Activated CD4-positive, alpha-beta memory T cell treated with anti-CD3 and anti-CD28 coated beads, Interleukin-2, amount 10 ng/mL, durations not matched to agents 7 days and 5 days (primary cell): ENCODE data around the gene MYBPH. TPM values are rescaled to one million over a fixed set of nuclear protein-coding genes. Genes with fewer than 3 reads are reported as not detected.

Experiments
- CTCF ChIA-PET: fragments of 350-600 bp; sonication (Branson Sonifier 250); formaldehyde crosslinking; loops from one replicate; lab custom pipeline; 2021; ENCODE audit warnings: antibody characterized with exemption, inconsistent platforms; lab: Charles Lee
- POLR2A ChIA-PET: fragments of 350-600 bp; sonication (Branson Sonifier 250); formaldehyde crosslinking; loops from one replicate; lab custom pipeline; 2021; ENCODE audit warnings: antibody characterized with exemption; lab: Charles Lee
- DNase-seq: peaks from one replicate; pipeline ENCODE4 v3.0.0-alpha.2; 2020
- H3K27ac Mint-ChIP-seq: one replicate; pipeline ENCODE4 v1.8.0; 2021; ENCODE audit warnings: mild to moderate bottlenecking, mixed read lengths
- H3K27me3 Mint-ChIP-seq: one replicate; pipeline ENCODE4 v1.8.0; 2021; ENCODE audit warnings: mixed read lengths
- H3K36me3 Mint-ChIP-seq: one replicate; pipeline ENCODE4 v1.8.0; 2021; ENCODE audit warnings: low read depth, mixed read lengths
- H3K4me1 Mint-ChIP-seq: one replicate; pipeline ENCODE4 v1.8.0; 2021; ENCODE audit warnings: mixed read lengths
- H3K4me3 Mint-ChIP-seq: one replicate; pipeline ENCODE4 v1.8.0; 2021; ENCODE audit warnings: mild to moderate bottlenecking, mixed read lengths
- H3K9me3 Mint-ChIP-seq: one replicate; pipeline ENCODE4 v1.8.0; 2021; ENCODE audit warnings: mixed read lengths
- total RNA-seq, 2 experiments: library from RNA; stranded (reverse); gene quantifications; one replicate each; pipeline ENCODE4 v1.2.3, GENCODE V29; 2021

The MYBPH gene, protein sequence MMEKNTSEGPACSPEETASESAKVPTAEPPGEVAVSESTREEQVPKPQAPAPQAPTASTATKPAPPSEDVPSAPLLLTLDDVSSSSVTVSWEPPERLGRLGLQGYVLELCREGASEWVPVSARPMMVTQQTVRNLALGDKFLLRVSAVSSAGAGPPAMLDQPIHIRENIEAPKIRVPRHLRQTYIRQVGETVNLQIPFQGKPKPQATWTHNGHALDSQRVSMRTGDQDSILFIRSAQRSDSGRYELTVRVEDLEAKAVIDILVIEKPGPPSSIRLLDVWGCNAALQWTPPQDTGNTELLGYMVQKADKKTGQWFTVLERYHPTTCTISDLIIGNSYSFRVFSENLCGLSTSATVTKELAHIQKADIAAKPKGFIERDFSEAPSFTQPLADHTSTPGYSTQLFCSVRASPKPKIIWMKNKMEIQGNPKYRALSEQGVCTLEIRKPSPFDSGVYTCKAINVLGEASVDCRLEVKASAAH
- total RNA-seq: not detected

DNA sequence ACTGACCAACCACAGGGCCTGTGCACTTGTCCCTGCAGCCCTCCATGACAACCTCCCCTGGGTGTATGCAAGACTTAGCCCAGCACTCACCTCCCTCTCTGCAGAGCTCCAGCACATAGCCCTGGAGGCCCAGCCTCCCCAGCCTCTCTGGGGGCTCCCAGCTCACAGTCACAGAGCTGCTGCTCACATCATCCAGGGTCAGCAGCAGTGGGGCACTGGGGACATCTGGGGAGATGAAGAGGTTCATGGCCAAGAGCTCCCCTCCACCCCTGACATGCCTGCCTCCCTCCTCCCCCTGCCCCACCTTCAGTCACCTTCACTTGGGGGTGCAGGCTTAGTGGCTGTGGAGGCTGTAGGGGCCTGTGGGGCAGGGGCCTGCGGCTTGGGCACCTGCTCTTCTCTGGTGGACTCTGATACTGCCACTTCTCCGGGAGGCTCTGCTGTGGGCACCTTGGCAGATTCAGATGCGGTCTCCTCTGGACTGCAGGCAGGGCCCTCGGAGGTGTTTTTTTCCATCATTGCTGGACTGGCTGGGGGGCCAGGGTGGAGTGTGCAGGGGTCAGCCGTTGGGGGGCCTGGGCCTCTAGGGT is at the start of gene MYBPH:
MYBPH (minus strand) TSS at position 590 of the 590 bp plus-strand sequence; CDS start at position 519, 71 bp downstream.
- ChIA-PET CTCF (interaction anchor here (1.7 kb wide), 1 partner anchor 58 kb away, joined by 3 read pairs; no protein-coding TSS in a partner anchor), POLR2A (no interaction called here)
- Mint-ChIP-seq H3K9me3 (no peaks in the 10 kb centered on the region), H3K4me3 (no peak within 1 kb of the TSS), H3K36me3 (no peaks in the 10 kb centered on the region), H3K4me1 (no peaks in the 10 kb centered on the region), H3K27me3 (no peaks in the 10 kb centered on the region), H3K27ac (no peak within 1 kb of the TSS)
- DNase-seq: no peak

DNA sequence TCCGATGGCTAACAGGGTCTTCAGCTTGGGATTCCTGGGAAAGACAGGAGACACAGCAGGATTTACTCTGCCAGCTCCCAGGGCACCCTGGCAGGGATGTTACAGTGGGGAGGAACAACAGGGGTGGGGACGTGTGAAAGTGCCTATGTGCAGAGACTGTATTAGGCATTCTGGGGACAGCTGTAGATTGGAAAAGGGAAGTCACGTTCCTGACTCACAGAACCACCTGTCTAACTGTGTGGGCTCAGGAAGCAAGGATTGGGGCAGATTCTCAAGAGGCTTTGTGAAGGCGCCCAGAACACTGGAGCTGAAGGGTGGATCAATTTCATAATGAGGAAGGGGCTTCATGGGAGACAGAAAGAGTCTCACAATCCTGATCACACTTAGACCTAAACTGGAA is 49.4 kb upstream of the MYBPH start:
- ChIA-PET POLR2A (no interaction called here), CTCF (interaction anchor here (1.1 to 1.4 kb wide), 2 partner anchors 9 to 186 kb away, joined by 3 read pairs; no protein-coding TSS in a partner anchor)
- Mint-ChIP-seq H3K9me3 (no peaks in the 10 kb centered on the region), H3K4me3 (no peak overlapping the region), H3K27ac (no peak overlapping the region), H3K36me3 (no peaks in the 10 kb centered on the region), H3K27me3 (peaks cover 3% of the 10 kb centered on the region), H3K4me1 (no peaks in the 10 kb centered on the region)
- DNase-seq: no peak

DNA sequence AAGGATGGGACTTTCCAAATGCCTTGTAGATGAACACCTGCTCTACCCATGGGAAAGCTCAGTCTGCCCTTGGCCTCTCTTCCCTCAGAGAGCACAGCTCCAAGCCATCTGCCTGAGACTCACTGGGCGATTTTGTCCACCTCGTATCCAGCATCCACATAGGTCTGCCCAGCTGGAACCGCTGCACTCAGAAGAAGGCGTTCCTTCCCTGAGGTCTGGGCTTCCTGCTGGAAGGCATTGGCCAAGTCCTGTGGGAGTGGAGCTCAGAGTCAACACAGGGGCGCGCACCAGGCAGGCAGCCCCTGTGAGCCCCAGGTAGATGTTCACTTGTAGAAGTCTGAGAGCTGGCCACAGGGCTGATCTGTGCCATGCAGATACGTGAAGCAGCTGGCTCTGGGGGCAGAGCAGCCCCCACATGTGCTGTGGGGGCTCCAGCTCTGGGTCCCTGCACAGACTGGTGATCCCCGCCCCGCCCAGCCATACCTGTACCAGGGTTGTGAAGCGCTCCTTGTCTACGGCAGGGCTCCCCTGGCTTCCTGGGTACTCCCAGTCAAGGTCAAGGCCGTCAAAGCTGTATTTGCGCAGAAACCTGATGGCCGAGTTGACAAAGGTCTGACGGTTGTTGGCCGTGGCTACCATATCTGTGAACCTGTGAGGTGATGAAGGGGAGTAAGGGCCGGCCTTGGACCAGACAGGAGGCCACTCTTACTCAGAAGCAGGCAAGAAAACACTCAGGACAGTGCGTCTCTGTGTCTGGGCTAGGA is 47.6 kb upstream of the MYBPH start:
- H3K9me3 Mint-ChIP-seq: no peaks in the 10 kb centered on the region
- H3K36me3 Mint-ChIP-seq: no peaks in the 10 kb centered on the region
- ChIA-PET POLR2A (no interaction called here), CTCF (no interaction called here)
- H3K27me3 Mint-ChIP-seq: peaks cover 7% of the 10 kb centered on the region
- DNase-seq: no peak
- H3K4me1 Mint-ChIP-seq: no peaks in the 10 kb centered on the region
- no peak overlapping the region for H3K4me3 Mint-ChIP-seq
- H3K27ac Mint-ChIP-seq: no peak overlapping the region

DNA sequence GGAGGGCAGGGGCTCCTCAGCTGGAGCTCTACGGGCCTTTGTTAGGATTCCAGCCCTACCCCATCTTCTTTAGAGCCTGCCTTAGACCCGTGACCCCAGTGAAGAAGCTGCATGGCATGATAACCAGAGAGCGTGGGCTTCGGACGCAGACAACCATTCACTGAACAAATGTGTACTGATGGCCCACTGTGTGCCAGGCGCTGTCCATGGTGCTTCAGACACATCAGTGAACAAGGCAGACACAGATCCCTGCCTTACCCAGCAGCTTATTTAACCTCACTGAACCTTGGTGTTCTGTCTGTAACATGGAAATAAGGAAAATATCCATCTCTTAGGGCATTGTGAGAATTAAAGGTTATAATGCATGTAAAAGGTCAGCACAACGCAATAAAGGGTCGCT is 44.3 kb upstream of the MYBPH start:
- no peaks in the 10 kb centered on the region for H3K9me3 Mint-ChIP-seq
- no peak overlapping the region for H3K27ac Mint-ChIP-seq
- no peaks in the 10 kb centered on the region for H3K36me3 Mint-ChIP-seq
- H3K27me3 Mint-ChIP-seq: peaks cover 13% of the 10 kb centered on the region
- CTCF ChIA-PET: interaction anchor here (1.5 kb wide), 1 partner anchor 47 kb away, joined by 3 read pairs; no protein-coding TSS in a partner anchor
- H3K4me3 Mint-ChIP-seq: no peak overlapping the region
- DNase-seq: no peak
- POLR2A ChIA-PET: no interaction called here
- no peaks in the 10 kb centered on the region for H3K4me1 Mint-ChIP-seq

DNA sequence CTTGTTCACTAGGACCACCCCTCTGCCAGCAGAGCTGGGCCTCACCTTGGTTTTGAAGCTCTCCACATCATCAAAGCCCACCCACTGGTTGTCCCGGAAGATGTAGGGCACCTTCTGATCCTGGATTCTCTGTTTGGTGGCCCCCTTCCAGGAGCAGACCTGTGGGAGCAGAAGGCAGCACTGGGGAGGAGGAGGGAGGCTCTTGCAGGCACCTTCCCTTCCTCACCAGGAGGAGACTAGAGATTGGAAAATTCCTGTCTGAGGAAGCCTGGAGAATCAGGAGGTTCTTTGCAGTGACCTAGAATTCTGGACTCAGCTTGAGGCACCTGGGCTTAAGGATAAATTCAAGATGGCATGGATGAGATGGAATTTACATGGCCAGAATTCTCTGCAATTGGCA is 43.5 kb upstream of the MYBPH start:
- ChIA-PET CTCF (interaction anchor here (1.5 to 5.9 kb wide), 2 partner anchors 48 to 178 kb away, joined by 3 to 105 read pairs; no protein-coding TSS in a partner anchor), POLR2A (no interaction called here)
- DNase-seq: no peak
- peaks cover 13% of the 10 kb centered on the region for H3K27me3 Mint-ChIP-seq
- H3K36me3 Mint-ChIP-seq: no peaks in the 10 kb centered on the region
- H3K4me3 Mint-ChIP-seq: no peak overlapping the region
- H3K9me3 Mint-ChIP-seq: no peaks in the 10 kb centered on the region
- no peak overlapping the region for H3K27ac Mint-ChIP-seq
- H3K4me1 Mint-ChIP-seq: no peaks in the 10 kb centered on the region

DNA sequence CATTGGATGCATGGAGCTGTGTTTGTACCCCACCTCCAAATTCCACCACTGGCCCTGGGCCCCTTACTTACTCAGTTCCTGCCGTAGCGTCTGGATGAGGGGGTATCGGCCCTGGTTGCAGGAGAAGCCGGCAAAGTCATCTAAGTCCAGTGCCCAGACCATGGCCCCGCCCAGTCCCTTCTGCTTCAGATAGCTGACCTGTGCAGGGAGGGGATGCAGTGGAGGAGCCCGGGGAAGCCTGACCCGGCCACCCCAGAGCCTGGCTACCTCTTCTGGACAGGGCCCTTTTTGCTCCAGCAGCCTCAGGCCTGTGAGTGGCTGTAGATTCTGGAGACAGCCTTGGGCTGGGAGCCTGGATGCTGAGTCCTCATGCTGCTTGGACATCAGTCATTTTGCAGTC is 42.0 kb upstream of the MYBPH start:
- H3K9me3 Mint-ChIP-seq: no peaks in the 10 kb centered on the region
- no peaks in the 10 kb centered on the region for H3K4me1 Mint-ChIP-seq
- ChIA-PET CTCF (interaction anchor here (2.8 to 5.9 kb wide), 3 partner anchors 50 to 177 kb away, joined by 9 to 105 read pairs (median 26); no protein-coding TSS in a partner anchor), POLR2A (interaction anchor here (1.1 kb wide), 1 partner anchor 22 kb away, joined by 3 read pairs; no protein-coding TSS in a partner anchor)
- no peak for DNase-seq
- no peak overlapping the region for H3K4me3 Mint-ChIP-seq
- peaks cover 16% of the 10 kb centered on the region for H3K27me3 Mint-ChIP-seq
- no peaks in the 10 kb centered on the region for H3K36me3 Mint-ChIP-seq
- no peak overlapping the region for H3K27ac Mint-ChIP-seq

DNA sequence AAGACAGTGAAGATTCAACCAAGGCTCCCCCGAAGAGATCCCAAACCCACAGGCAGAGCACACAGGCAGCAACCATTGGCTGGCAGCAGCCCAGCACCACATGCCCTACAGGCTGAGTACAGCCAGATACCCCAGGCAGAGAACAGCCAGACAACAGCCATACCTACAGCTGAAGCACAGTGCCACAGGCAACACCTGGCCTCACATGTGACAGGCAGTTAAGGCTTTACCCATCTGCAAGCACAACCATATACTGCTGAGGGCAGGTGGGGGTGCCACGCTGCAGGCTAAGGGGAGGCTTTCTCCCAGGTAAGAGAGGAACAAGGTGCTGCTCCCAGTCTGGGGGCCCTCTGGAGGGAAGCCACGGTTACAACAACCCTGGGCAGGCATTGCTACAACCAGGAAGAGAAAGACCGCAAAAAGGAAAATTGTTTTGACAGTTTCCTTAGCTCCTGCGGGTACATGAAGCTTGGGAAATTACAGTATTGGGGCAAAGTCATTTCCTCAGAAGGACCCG is 41.6 kb upstream of the MYBPH start:
- no peaks in the 10 kb centered on the region for H3K4me1 Mint-ChIP-seq
- H3K27ac Mint-ChIP-seq: no peak overlapping the region
- H3K36me3 Mint-ChIP-seq: no peaks in the 10 kb centered on the region

DNA sequence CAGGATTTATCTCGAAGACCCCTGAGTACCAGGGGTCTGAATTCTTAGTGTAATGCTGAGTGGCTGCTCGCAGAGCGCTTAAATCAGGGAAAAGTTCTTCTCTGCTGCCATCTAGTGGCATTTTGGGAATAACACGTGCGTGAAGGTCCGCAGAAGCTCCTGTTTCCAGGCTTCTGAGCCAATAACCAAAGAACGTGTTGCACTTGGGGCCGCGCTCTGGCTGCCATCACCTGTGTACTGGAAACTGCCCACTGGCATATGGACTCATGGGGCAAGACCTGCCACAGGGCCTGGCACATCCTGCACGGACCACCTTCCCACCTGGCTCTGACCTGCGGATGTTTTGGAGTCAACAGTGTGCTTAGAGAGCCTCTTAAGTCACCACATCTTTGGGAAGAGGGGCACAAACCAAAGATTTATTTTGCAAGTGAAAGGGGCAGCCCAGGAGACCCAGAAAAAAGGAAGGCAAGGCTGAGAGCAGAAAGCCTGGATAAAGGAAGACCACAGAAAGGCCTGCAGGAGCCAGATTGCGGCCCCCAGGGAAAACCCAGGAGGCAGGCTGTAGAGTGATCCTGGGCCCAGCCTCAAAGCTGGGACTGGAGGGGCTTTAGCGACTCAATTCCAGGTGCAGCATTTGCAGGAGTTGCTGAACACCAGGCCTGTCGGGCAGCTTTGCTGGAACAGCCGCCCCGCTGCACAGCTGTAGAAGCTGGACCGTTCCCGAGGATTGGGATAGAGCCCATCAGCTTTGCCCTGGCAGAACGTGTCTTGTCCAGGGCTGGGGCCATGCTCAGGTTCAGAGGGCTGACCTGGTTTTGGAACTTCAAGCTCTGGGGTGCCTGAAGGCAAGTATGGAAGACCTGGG is 40.9 kb upstream of the MYBPH start:
- Mint-ChIP-seq H3K4me1 (no peaks in the 10 kb centered on the region), H3K36me3 (no peaks in the 10 kb centered on the region), H3K27me3 (peaks cover 16% of the 10 kb centered on the region), H3K4me3 (no peak overlapping the region), H3K9me3 (no peaks in the 10 kb centered on the region), H3K27ac (no peak overlapping the region)
- ChIA-PET CTCF (interaction anchor here (0.6 to 5.9 kb wide), 24 partner anchors 9 to 946 kb away, joined by 3 to 105 read pairs (median 4); partner anchors contain the start of genes CHI3L1 and MYOG), POLR2A (interaction anchor here (1.1 kb wide), 2 partner anchors 21 to 175 kb away, joined by 3 to 4 read pairs; no protein-coding TSS in a partner anchor)
- DNase-seq: peak; percentile 55

More for the DNA sequence above, 41.6 kb upstream of the MYBPH start:
- no peaks in the 10 kb centered on the region for H3K9me3 Mint-ChIP-seq
- no peak overlapping the region for H3K4me3 Mint-ChIP-seq
- ChIA-PET POLR2A (interaction anchor here (1.1 kb wide), 1 partner anchor 22 kb away, joined by 3 read pairs; no protein-coding TSS in a partner anchor), CTCF (interaction anchor here (1.0 to 5.9 kb wide), 9 partner anchors 15 to 189 kb away, joined by 3 to 105 read pairs (median 7); partner anchors contain the start of gene MYOG)
- H3K27me3 Mint-ChIP-seq: peaks cover 16% of the 10 kb centered on the region
- no peak for DNase-seq

DNA sequence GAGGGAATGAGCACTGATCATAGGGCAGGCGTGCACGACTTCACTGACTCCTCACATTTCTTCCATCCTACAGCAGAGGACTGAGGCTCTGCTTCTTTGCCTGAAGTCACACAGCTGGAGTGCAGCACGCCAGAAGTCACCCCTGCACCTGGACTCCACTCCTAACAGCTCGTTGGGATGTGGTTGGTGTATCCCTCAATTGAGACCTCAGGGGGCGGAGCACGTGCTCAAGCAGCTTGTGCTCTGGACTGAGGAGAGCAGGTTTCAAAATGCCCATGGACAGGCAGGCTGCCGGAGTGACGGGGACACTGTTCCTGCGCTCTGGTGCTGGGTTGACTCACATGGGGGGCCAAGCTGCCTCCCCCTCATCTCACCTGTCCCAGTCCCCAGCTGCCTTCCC is 39.9 kb upstream of the MYBPH start:
- POLR2A ChIA-PET: interaction anchor here (1.1 kb wide), 1 partner anchor 174 kb away, joined by 4 read pairs; no protein-coding TSS in a partner anchor
- Mint-ChIP-seq H3K4me3 (no peak overlapping the region), H3K9me3 (no peaks in the 10 kb centered on the region), H3K36me3 (no peaks in the 10 kb centered on the region), H3K27me3 (peaks cover 18% of the 10 kb centered on the region), H3K27ac (no peak overlapping the region), H3K4me1 (no peaks in the 10 kb centered on the region)
- no peak for DNase-seq
- CTCF ChIA-PET: interaction anchor here (0.9 to 5.9 kb wide), 22 partner anchors 8 to 291 kb away, joined by 3 to 105 read pairs (median 5); partner anchors contain the start of gene MYOG

DNA sequence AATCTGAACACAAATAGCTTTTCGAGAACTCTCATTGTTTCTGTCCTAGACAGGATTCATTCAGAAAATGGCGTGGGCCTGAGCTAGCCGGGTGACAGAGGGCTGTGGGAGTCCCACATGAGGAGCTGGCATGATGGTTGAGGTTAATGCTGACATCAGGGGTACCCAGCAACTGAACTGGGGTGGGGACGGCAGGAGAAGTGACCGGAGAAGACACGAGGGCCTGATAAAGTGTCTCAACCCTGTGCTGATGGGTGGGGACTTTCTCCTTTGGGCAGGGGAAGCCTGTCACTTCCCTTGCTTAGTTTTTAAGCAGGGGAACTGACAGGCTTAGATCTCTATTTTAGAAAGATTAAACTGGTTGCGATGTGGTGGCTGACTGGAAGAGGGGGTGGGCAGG is 39.2 kb upstream of the MYBPH start:
- no peaks in the 10 kb centered on the region for H3K4me1 Mint-ChIP-seq
- H3K27ac Mint-ChIP-seq: no peak overlapping the region
- ChIA-PET CTCF (interaction anchor here (0.6 to 5.9 kb wide), 7 partner anchors 11 to 292 kb away, joined by 3 to 105 read pairs (median 7); no protein-coding TSS in a partner anchor), POLR2A (interaction anchor here (0.6 kb wide), 1 partner anchor 779 kb away, joined by 3 read pairs; no protein-coding TSS in a partner anchor)
- H3K9me3 Mint-ChIP-seq: no peaks in the 10 kb centered on the region
- no peak for DNase-seq
- H3K36me3 Mint-ChIP-seq: no peaks in the 10 kb centered on the region
- H3K27me3 Mint-ChIP-seq: peaks cover 17% of the 10 kb centered on the region
- H3K4me3 Mint-ChIP-seq: no peak overlapping the region

DNA sequence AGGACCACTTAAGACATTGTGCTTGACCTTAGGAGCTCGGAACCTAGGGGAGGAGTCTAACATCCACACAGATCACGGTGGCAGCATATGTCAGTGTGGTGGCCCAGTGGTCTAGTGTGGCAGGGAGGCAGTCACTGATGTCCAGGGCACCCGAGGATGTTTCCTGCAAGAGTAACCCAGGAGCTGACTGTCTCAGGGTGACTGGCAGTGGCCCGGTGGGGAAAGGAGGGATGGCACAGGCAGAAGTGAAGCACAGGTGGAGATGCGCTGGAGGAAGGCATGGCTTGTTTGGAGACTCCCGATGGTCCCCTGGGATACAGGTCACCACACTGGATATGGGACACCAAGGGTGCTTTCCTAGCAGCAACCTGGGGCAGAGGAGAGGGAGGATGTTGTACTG is 37.5 kb upstream of the MYBPH start:
- POLR2A ChIA-PET: no interaction called here
- Mint-ChIP-seq H3K27ac (no peak overlapping the region), H3K4me3 (no peak overlapping the region), H3K4me1 (no peaks in the 10 kb centered on the region), H3K36me3 (no peaks in the 10 kb centered on the region), H3K27me3 (peaks cover 17% of the 10 kb centered on the region), H3K9me3 (no peaks in the 10 kb centered on the region)
- DNase-seq: no peak
- CTCF ChIA-PET: no interaction called here
